Right lobe of liver (tissue), 4 donors: ENCODE results near the gene THADA.

ENCODE experiments used
- POLR2A ChIP-seq: fragments of 450-650 bp; IDR thresholded peaks from one replicate; pipeline ENCODE4 v1.6.1; 2017; ENCODE audit warnings: antibody characterized with exemption, mild to moderate bottlenecking
- TF ChIP-seq, protein P1 (sequence below), 4 donors: fragments of 200-600 bp in 3 of 4; fragments of 450-650 bp in 1 of 4; IDR thresholded peaks; one replicate each; pipeline versions ENCODE4 v1.5.1 to v1.8.0; 2016 to 2022; ENCODE audit warnings: antibody characterized with exemption in 4 of 4, mild to moderate bottlenecking in 2 of 4
- donor health status: DM: no; HTN: no; CAD: no.
- donor health status: DM: no; HTN: no; CAD: no.
- donor health status: DM: no; HTN: yes; CAD: no.

DNA sequence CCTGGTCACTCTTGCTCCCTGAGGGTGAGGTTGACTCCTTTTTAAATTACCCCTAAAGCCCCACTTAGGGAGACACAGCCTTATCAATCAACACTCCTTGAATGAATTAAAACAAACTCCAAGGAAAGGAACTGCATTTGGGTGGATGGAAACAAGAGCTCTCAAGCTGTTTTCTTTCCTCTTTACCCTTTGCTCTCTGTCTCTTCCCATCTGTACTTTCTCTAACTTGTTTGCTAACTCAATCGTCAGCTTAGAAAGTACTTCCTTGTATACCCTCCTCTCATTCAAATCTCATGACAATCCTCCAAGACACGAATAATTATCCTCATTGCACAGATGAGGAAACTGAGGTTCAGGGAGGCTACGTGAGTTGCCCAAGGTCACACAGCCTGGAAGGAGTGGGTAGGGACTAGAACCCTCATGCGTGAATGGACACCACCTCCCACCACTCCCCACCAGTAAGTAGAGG lies 402.2 kb downstream of the THADA start:
- no peak for TF ChIP-seq POLR2A
- TF ChIP-seq, protein P1, sequence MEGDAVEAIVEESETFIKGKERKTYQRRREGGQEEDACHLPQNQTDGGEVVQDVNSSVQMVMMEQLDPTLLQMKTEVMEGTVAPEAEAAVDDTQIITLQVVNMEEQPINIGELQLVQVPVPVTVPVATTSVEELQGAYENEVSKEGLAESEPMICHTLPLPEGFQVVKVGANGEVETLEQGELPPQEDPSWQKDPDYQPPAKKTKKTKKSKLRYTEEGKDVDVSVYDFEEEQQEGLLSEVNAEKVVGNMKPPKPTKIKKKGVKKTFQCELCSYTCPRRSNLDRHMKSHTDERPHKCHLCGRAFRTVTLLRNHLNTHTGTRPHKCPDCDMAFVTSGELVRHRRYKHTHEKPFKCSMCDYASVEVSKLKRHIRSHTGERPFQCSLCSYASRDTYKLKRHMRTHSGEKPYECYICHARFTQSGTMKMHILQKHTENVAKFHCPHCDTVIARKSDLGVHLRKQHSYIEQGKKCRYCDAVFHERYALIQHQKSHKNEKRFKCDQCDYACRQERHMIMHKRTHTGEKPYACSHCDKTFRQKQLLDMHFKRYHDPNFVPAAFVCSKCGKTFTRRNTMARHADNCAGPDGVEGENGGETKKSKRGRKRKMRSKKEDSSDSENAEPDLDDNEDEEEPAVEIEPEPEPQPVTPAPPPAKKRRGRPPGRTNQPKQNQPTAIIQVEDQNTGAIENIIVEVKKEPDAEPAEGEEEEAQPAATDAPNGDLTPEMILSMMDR (IDR thresholded peaks at IDR 0.05) = no peak
